HG02884 (cell line): Measurements from ENCODE around the gene EIF1.
"Not testable (repeated sequence)": the region's sequence is repeated elsewhere in the genome, so short reads cannot be mapped to it uniquely, and the experiment has no call there.

Experiments
- ATAC-seq: cut with Tn5 transposase; IDR thresholded peaks from one replicate; pipeline ENCODE4 v1.9.1; 2021; ENCODE audit warnings: mild to moderate bottlenecking, moderate library complexity; ENCODE audit not compliant: unreplicated experiment

Gene EIF1

GRCh38 chr17:41678411-41678906 is 10.2 kb upstream of the EIF1 start:
- peak; percentile 11 for ATAC-seq

GRCh38 chr17:41678907-41679739 is 9.6 kb upstream of the EIF1 start:
- peak; percentile 61 for ATAC-seq

- ATAC-seq: no peak
These were observed 8.8 kb upstream of the EIF1 start for GRCh38 chr17:41679740-41680425.

GRCh38 chr17:41680426-41681040 is 8.2 kb upstream of the EIF1 start:
- no peak for ATAC-seq

GRCh38 chr17:41681776-41682175 is 6.9 kb upstream of the EIF1 start:
- ATAC-seq: no peak

GRCh38 chr17:41682631-41683030 is 6.1 kb upstream of the EIF1 start:
- no peak for ATAC-seq

- no peak for ATAC-seq
These were observed 5.2 kb upstream of the EIF1 start for GRCh38 chr17:41683441-41684007.

GRCh38 chr17:41684035-41684434 is 4.7 kb upstream of the EIF1 start:
- ATAC-seq: no peak

GRCh38 chr17:41685753-41686152 is 2.9 kb upstream of the EIF1 start:
- not testable (repeated sequence) for ATAC-seq

- ATAC-seq: no peak
These were observed 2.4 kb upstream of the EIF1 start for GRCh38 chr17:41686281-41686680.

GRCh38 chr17:41687828-41688640 is 651 bp upstream of the EIF1 start:
- ATAC-seq: peak; percentile 13

- ATAC-seq: no peak
These were observed 1.0 kb downstream of the EIF1 start for GRCh38 chr17:41689497-41690299.

- no peak for ATAC-seq
These were observed 1.8 kb downstream of the EIF1 start for GRCh38 chr17:41690497-41690896.

GRCh38 chr17:41691031-41691777 is 2.5 kb downstream of the EIF1 start:
- no peak for ATAC-seq

- no peak for ATAC-seq
These were observed 4.2 kb downstream of the EIF1 start for GRCh38 chr17:41692722-41693521.

GRCh38 chr17:41695134-41695661 is 6.5 kb downstream of the EIF1 start:
- ATAC-seq: no peak

GRCh38 chr17:41695954-41696757 is 7.5 kb downstream of the EIF1 start:
- ATAC-seq: no peak
